ENCODE data around the gene PROSER3.

PROSER3 gene

GRCh38 chr19:35757749-35758608, at the start of gene PROSER3:
TSS of gene PROSER3 (plus strand) at chr19:35758176. CDS start at chr19:35758216, 40 bp downstream.
- DNase-seq: peak; percentile 99

DNA sequence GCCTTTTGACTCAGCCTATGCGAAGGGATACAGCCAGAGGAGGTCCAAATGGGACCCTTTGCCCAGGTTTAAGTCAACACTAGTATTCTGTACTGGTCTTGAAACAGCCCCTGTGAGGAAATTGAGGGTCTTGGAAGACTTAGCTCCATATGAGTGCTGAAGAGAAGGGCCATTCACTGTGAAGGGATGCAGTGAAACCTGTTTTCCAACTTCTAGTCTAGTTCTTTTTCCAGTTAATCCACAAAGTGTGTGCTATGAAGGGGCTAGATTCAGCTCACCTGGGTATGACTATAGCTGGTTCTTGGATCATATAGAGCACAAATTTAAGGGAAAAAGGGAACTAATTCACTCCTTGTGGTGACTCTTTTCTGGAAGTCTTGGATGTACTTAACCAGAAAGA, 49.6 kb upstream of the PROSER3 start:
- DNase-seq: no peak

DNA sequence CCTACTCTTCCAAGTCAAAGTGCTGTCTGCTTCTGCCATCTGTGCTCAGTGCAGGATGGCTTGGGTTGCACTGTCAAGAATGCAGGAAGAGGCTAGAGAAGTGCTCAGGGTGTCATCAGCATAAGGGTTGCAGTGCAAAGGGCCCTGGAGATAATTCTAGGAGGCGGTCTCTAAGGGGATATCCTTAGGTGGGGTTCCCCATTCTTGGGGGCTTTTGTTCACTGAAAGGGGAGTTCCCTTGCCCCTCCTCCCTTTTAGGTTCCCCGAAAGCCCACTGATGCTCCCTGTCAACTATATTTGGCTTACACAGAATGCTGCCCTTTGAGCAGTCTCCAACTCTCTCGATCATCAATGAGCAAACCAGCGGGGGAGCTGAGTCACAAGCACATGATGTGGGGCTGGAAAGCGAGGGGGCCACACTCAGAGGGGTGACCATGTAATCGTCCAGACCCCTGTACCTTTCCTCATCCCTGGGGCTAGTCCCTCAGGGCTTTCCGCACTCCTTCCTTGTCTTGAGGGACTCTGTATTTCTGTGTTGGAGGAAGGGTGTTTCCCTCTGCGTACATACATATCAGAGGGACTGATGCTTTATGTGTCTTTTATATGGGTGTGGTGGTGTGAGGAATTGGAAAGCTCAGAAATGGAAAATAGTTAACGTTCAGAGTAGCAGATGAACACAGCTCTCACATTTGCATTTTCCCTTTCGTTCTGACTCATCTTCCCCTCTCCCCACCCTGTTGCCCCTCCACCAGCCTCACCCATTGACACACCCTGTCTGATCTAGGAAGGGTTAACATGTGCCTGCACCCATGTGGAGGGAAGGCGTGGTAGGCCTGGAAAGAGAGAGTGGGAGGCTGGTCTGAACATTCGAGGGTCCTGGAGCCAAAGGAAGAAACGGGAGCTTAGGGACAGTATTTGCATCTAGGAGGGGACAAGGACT, 46.9 kb upstream of the PROSER3 start:
- DNase-seq: peak; percentile 85

- peak; percentile 82 for DNase-seq
Measured at GRCh38 chr19:35712567-35713505, 45.1 kb upstream of the PROSER3 start.

DNA sequence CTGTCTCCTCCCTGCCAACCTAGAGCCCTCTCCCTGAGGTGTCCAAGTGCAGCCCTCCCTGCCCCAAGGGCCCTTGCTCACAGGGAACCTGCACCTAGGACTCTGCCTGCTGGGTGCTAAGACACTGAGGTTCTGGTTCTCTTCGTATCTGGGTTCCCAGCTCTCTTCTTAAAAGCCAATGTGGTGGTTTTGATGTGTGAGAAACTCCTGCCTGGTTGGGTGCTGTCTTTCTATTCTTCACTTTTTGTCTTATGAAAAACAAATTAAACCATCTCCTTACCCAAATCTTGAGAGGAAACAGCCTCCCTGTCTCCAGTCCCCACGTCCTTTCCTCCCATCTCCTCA, 44.5 kb upstream of the PROSER3 start:
- DNase-seq: no peak

DNA sequence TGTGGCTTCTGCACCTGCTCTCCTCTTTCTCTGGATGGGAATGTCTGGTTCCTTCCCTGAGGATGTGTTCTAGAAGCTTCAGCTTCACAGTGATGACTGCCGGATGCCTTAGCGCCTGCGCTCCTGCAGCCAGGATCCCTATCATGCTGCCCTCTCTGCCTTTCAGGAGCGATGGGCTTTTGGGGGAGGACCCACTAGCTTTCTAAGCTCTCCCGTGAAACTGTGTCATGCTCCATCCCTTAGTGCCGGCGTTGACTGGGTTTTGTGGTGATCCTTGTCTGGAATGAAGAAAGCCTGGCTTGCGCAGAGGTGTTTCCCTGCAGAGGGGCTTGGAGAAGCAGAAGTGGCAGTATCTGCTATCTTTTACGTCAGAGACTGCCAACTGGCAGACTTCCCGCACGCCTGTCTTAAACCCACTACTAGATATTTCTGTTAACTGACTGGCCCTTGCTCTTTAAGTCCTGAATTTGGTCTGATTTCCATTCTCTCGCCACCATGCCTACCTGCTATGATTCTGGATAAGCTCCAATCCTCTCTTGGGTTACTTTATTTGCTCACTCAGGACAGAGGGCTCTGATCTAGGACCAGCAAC, 44.0 kb upstream of the PROSER3 start:
- no peak for DNase-seq

- no peak for DNase-seq
Measured at GRCh38 chr19:35714601-35715354, 43.2 kb upstream of the PROSER3 start.

- DNase-seq: no peak
Measured at GRCh38 chr19:35715355-35715809, 42.6 kb upstream of the PROSER3 start.

GRCh38 chr19:35715981-35716800, 41.8 kb upstream of the PROSER3 start:
- DNase-seq: no peak

DNA sequence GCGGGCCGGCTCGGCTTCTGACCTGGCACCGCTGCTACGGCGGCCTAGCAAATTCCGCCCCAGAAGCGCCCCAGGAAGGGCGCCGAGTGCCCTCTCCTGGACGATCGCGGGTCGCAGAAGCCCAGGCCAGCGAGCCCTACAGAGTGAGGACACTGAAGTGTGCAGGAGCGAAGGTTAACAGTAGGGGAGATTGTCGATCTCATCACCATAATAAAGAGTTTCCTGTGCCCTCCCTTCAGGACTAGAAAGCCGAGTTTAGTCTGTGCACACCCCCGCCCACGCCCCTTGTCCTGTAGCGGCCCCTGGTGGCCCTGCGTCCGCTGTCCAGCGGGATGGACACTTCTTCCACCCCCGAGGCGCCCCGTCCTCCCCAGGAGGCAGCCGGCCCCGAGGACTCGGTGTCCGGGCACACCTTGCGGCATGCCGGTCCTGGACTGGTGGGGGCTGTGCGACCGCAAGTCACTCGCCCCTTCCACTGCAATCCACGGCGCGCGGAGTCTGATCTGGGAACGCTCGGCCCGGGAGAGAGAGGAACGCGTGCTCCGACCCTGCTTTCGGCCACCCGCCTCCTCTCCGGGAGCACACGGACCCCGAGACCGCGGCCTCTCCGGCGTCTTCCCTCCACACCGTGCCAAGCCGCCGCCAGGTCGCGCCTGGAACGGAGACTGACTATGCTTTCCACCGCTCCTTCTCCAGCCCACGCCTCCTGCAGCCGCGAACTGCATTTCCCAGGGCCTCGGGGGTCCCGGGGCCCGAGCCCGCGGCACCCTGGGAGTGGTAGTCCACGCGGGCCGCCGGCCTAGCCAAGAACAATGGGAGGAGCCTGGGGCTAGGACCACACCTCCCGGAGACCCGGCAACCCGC, 40.9 kb upstream of the PROSER3 start:
- peak; percentile 99 for DNase-seq

GRCh38 chr19:35717665-35718344, 40.2 kb upstream of the PROSER3 start, which contains the start of gene KMT2B:
TSS of gene KMT2B (plus strand) at chr19:35718003. CDS start at chr19:35718019, 16 bp downstream.
- no peak for DNase-seq

GRCh38 chr19:35718345-35719041, 39.5 kb upstream of the PROSER3 start:
- peak; percentile 85 for DNase-seq

GRCh38 chr19:35719402-35720162, 38.4 kb upstream of the PROSER3 start:
- DNase-seq: no peak

GRCh38 chr19:35720163-35720524, 37.8 kb upstream of the PROSER3 start:
- DNase-seq: no peak

DNA sequence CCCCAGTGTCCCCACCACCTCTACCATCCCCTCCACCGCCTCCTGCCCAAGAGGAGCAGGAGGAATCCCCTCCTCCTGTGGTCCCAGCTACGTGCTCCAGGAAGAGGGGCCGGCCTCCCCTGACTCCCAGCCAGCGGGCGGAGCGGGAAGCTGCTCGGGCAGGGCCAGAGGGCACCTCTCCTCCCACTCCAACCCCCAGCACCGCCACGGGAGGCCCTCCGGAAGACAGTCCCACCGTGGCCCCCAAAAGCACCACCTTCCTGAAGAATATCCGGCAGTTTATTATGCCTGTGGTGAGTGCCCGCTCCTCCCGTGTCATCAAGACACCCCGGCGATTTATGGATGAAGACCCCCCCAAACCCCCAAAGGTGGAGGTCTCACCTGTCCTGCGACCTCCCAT, 37.3 kb upstream of the PROSER3 start:
- no peak for DNase-seq

DNA sequence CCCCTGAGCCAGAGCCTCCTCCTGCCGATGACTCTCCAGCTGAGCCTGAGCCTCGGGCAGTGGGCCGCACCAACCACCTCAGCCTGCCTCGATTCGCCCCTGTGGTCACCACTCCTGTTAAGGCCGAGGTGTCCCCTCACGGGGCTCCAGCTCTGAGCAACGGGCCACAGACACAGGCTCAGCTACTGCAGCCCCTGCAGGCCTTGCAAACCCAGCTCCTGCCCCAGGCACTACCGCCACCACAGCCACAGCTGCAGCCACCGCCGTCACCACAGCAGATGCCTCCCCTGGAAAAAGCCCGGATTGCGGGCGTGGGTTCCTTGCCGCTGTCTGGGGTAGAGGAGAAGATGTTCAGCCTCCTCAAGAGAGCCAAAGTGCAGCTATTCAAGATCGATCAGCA, 36.6 kb upstream of the PROSER3 start:
- no peak for DNase-seq

DNA sequence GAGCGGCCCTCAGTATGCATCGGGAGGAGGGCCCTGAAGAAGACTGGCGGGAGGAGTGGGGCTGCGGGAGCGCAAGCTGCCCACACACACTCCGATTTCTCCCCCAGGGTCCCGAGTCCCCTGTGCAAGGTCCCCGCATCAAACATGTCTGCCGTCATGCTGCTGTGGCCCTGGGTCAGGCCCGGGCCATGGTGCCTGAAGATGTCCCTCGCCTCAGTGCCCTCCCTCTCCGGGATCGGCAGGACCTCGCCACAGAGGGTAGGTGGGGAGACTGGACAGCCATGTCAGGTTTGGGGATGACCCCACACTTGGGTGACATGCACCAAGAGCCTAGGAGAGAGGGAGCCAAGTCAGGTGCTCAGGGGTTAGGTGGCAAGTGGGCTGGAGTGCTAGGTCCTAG, 35.5 kb upstream of the PROSER3 start:
- DNase-seq: no peak
